Measurements from ENCODE around the gene AGR3. TPM values are rescaled to one million over a fixed set of nuclear protein-coding genes. Genes with fewer than 3 reads are reported as not detected.

Gene AGR3
- total and polyA plus RNA-seq, 2 experiments from 2014 or later = 51.0 to 74.3 TPM

DNA sequence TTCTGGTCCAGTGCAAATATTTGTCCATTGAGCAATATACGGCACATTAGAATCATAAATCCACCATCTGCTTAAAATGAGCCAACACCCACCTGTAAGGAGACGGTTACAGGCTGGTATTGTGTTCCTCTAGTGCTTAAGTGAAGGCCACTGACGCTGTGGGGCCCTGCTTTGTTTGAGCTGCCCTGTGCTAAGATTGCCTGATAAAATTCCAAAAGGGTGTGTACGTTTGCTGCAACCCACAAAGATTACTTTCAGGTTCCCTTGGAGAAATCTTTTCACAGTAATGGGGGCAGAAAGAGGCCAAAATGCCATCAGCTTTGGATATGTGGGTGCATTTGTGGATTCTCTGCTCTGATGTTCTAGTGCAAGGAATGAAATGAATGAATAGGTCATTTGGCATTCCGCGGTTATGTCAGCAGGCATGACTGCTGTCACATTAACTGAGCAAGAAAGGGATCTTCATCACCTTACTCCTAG is 34.4 kb downstream of the AGR3 start:
- Histone ChIP-seq H3K27me3 (no peaks in the 10 kb centered on the region), H3K4me3 (no peak overlapping the region), H3K9me2 (replicated peaks; ENCODE audit: insufficient read depth) (no peaks in the 10 kb centered on the region), H3K4me1 (ENCODE audit: insufficient read depth) (peaks cover 22% of the 10 kb centered on the region), H3K79me2 (no peaks in the 10 kb centered on the region), H3K4me2 (peak overlapping the region; percentile 65), H4K20me1 (ENCODE audit: insufficient read depth, poor library complexity, severe bottlenecking) (no peaks in the 10 kb centered on the region), H3K9me3 (ENCODE audit: low read depth) (no peaks in the 10 kb centered on the region), H3K36me3 (replicated peaks; ENCODE audit: insufficient read depth, low read depth) (no peaks in the 10 kb centered on the region), H3K27ac (peak overlapping the region; percentile 91), H2AFZ (no peak overlapping the region)
- no peak for TF ChIP-seq EZH2 (IDR thresholded peaks at IDR 0.05; ENCODE audit: borderline replicate concordance)
- no peak for TF ChIP-seq CTCF (IDR thresholded peaks at IDR 0.05; ENCODE audit: poor library complexity)
- no peak for TF ChIP-seq EZH2phosphoT487 (IDR thresholded peaks at IDR 0.05; ENCODE audit: low read depth, severe bottlenecking, unreplicated experiment)
- 25% methylated on average over 6 of the region's 6 CpGs for WGBS (ENCODE audit: low lambda C conversion rate, missing lambda C conversion rate)
- peak; percentile 79 for DNase-seq (ENCODE audit: low spot score)

GRCh38 chr7:16846601-16847165 is 35.1 kb downstream of the AGR3 start:
- Histone ChIP-seq H3K4me2 (peak overlapping the region; percentile 65), H3K4me3 (no peak overlapping the region), H3K9me2 (replicated peaks; ENCODE audit: insufficient read depth) (no peaks in the 10 kb centered on the region), H3K27ac (peak overlapping the region; percentile 91), H4K20me1 (ENCODE audit: insufficient read depth, poor library complexity, severe bottlenecking) (no peaks in the 10 kb centered on the region), H2AFZ (no peak overlapping the region), H3K9me3 (ENCODE audit: low read depth) (no peaks in the 10 kb centered on the region), H3K36me3 (replicated peaks; ENCODE audit: insufficient read depth, low read depth) (no peaks in the 10 kb centered on the region), H3K79me2 (no peaks in the 10 kb centered on the region), H3K27me3 (no peaks in the 10 kb centered on the region), H3K4me1 (ENCODE audit: insufficient read depth) (peaks cover 22% of the 10 kb centered on the region)
- 30% methylated on average over 2 of the region's 2 CpGs for WGBS (ENCODE audit: low lambda C conversion rate, missing lambda C conversion rate)
- no peak for TF ChIP-seq EZH2 (IDR thresholded peaks at IDR 0.05; ENCODE audit: borderline replicate concordance)
- TF ChIP-seq CTCF (IDR thresholded peaks at IDR 0.05; ENCODE audit: poor library complexity) = no peak
- TF ChIP-seq EZH2phosphoT487 (IDR thresholded peaks at IDR 0.05; ENCODE audit: low read depth, severe bottlenecking, unreplicated experiment) = no peak
- no peak for DNase-seq (ENCODE audit: low spot score)

DNA sequence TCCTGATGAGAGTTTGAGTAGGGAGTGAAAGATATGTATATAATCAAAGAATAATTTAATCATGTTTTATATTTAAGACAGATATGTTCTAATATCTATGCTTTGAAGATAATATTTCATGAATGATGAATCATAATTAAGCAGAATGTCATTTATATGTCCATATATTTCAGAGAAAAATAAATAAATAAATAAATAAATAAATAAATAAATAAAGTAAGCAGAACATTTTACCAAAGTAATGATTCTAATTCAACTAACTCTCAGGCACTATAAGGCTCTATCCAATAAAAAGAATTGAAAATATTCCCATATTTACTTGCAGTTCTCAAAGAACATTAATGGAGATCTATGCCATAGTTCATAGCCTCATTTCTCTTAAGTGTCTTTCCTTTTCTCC is 36.0 kb downstream of the AGR3 start:
- Histone ChIP-seq H3K27me3 (no peaks in the 10 kb centered on the region), H3K9me3 (ENCODE audit: low read depth) (no peaks in the 10 kb centered on the region), H3K27ac (peak overlapping the region; percentile 91), H4K20me1 (ENCODE audit: insufficient read depth, poor library complexity, severe bottlenecking) (no peaks in the 10 kb centered on the region), H3K4me2 (peak overlapping the region; percentile 65), H3K36me3 (replicated peaks; ENCODE audit: insufficient read depth, low read depth) (no peaks in the 10 kb centered on the region), H3K4me1 (ENCODE audit: insufficient read depth) (peaks cover 22% of the 10 kb centered on the region), H3K9me2 (replicated peaks; ENCODE audit: insufficient read depth) (no peaks in the 10 kb centered on the region), H2AFZ (no peak overlapping the region), H3K79me2 (no peaks in the 10 kb centered on the region), H3K4me3 (no peak overlapping the region)
- no peak for DNase-seq (ENCODE audit: low spot score)
- TF ChIP-seq EZH2 (IDR thresholded peaks at IDR 0.05; ENCODE audit: borderline replicate concordance) (no peak), EZH2phosphoT487 (IDR thresholded peaks at IDR 0.05; ENCODE audit: low read depth, severe bottlenecking, unreplicated experiment) (no peak), CTCF (IDR thresholded peaks at IDR 0.05; ENCODE audit: poor library complexity) (no peak)
